ENCODE measurements around the gene NTN4. TPM values are rescaled to one million over a fixed set of nuclear protein-coding genes. Genes with fewer than 3 reads are reported as not detected.
"Not testable (repeated sequence)": the region's sequence is repeated elsewhere in the genome, so short reads cannot be mapped to it uniquely, and the experiment has no call there.

NTN4 gene
- total RNA-seq, 1 experiment from 2014 or later = 9.6 TPM

DNA sequence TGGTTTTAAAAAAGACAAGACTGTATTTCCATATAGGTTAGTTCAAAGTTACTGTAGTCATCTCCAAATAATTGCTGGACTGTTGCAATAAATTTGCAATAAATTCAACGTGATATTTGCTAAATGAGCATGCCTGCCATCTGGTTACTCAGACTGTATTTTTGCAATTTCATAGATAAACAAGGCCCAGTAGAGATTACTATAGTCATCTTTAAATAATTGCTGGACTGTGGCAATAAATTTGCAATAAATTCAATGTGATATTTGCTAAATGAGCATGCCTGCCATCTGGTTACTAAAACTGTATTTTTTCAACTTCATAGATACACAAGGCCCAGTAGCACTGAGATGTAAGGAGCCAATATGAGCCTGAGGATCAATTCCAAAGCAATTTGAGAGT, 5.6 kb downstream of the NTN4 start:
- no peak for DNase-seq (ENCODE audit: low spot score)
- no peak for TF ChIP-seq EZH2 (IDR thresholded peaks at IDR 0.05; ENCODE audit: borderline replicate concordance, low read depth, low read length, poor library complexity, severe bottlenecking)
- TF ChIP-seq, protein P1, sequence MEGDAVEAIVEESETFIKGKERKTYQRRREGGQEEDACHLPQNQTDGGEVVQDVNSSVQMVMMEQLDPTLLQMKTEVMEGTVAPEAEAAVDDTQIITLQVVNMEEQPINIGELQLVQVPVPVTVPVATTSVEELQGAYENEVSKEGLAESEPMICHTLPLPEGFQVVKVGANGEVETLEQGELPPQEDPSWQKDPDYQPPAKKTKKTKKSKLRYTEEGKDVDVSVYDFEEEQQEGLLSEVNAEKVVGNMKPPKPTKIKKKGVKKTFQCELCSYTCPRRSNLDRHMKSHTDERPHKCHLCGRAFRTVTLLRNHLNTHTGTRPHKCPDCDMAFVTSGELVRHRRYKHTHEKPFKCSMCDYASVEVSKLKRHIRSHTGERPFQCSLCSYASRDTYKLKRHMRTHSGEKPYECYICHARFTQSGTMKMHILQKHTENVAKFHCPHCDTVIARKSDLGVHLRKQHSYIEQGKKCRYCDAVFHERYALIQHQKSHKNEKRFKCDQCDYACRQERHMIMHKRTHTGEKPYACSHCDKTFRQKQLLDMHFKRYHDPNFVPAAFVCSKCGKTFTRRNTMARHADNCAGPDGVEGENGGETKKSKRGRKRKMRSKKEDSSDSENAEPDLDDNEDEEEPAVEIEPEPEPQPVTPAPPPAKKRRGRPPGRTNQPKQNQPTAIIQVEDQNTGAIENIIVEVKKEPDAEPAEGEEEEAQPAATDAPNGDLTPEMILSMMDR (conservative IDR thresholded peaks at IDR 0.05; ENCODE audit: low read depth, low read length) = no peak
- intact Hi-C loops (cut with micrococcal nuclease; ENCODE audit: unreplicated experiment) = no loop called here
- Histone ChIP-seq H3K4me3 (ENCODE audit: low read depth, low read length, poor library complexity, severe bottlenecking) (no peak overlapping the region), H3K36me3 (ENCODE audit: insufficient read depth, low read length, poor library complexity, severe bottlenecking) (no peaks in the 10 kb centered on the region), H3K27me3 (replicated peaks; ENCODE audit: insufficient read depth, low read depth, low read length, poor library complexity) (no peaks in the 10 kb centered on the region), H3K9me3 (ENCODE audit: low read depth, low read length, poor library complexity, severe bottlenecking) (no peaks in the 10 kb centered on the region), H3K4me1 (ENCODE audit: insufficient read depth, low read length, poor library complexity, severe bottlenecking) (no peaks in the 10 kb centered on the region), H3K27ac (ENCODE audit: low read depth, low read length, poor library complexity, severe bottlenecking) (no peak overlapping the region)
- no TSS peak for BruUV-seq (replicated peaks)
- POLR2A ChIA-PET (ENCODE audit: low non-redundant PET) = no interaction called here
- CTCF ChIA-PET = no interaction called here

DNA sequence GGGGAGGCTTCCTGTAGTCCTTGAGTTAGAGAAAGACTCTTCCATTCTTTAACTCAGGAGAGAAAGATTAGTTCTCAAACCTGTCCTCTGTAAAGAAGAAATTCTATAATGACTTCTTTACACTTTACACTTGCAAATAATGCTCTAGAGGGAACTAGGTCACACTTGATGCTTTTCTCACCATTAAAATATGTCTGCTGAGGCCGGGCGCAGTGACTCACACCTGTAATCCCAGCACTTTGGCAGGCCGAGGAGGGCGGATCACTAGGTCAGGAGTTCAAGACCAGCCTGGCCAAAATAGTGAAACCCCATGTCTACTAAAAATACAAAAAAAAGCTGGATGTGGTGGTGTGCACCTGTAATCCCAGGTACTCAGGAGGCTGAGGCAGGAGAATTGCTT, 6.3 kb downstream of the NTN4 start:
- Histone ChIP-seq H3K4me1 (ENCODE audit: insufficient read depth, low read length, poor library complexity, severe bottlenecking) (no peaks in the 10 kb centered on the region), H3K4me3 (ENCODE audit: low read depth, low read length, poor library complexity, severe bottlenecking) (no peak overlapping the region), H3K27ac (ENCODE audit: low read depth, low read length, poor library complexity, severe bottlenecking) (no peak overlapping the region), H3K9me3 (ENCODE audit: low read depth, low read length, poor library complexity, severe bottlenecking) (no peaks in the 10 kb centered on the region), H3K36me3 (ENCODE audit: insufficient read depth, low read length, poor library complexity, severe bottlenecking) (no peaks in the 10 kb centered on the region), H3K27me3 (replicated peaks; ENCODE audit: insufficient read depth, low read depth, low read length, poor library complexity) (no peaks in the 10 kb centered on the region)
- intact Hi-C loops (cut with micrococcal nuclease; ENCODE audit: unreplicated experiment) = no loop called here
- POLR2A ChIA-PET (ENCODE audit: low non-redundant PET) = no interaction called here
- no peak for TF ChIP-seq EZH2 (IDR thresholded peaks at IDR 0.05; ENCODE audit: borderline replicate concordance, low read depth, low read length, poor library complexity, severe bottlenecking)
- TF ChIP-seq, protein P1 (conservative IDR thresholded peaks at IDR 0.05; ENCODE audit: low read depth, low read length) = no peak
- no peak for DNase-seq (ENCODE audit: low spot score)
- CTCF ChIA-PET = no interaction called here
- no TSS peak for BruUV-seq (replicated peaks)

DNA sequence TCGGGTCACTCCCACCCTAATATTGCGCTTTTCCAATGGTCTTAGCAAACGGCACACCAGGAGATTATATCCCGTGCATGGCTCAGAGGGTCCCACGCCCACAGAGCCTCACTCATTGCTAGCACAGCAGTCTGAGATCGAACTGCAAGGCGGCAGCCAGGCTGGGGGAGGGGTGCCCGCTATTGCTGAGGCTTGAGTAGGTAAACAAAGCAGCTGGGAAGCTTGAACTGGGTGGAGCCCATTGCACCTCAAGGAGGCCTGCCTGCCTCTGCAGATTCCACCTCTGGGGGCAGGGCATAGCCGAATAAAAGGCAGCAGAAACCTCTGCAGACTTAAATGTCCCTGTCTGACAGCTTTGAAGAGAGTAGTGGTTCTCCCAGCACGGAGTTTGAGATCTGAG, 15.1 kb downstream of the NTN4 start:
- intact Hi-C loops (cut with micrococcal nuclease; ENCODE audit: unreplicated experiment); POLR2A ChIA-PET (ENCODE audit: low non-redundant PET); BruUV-seq (replicated peaks): not testable (repeated sequence)

DNA sequence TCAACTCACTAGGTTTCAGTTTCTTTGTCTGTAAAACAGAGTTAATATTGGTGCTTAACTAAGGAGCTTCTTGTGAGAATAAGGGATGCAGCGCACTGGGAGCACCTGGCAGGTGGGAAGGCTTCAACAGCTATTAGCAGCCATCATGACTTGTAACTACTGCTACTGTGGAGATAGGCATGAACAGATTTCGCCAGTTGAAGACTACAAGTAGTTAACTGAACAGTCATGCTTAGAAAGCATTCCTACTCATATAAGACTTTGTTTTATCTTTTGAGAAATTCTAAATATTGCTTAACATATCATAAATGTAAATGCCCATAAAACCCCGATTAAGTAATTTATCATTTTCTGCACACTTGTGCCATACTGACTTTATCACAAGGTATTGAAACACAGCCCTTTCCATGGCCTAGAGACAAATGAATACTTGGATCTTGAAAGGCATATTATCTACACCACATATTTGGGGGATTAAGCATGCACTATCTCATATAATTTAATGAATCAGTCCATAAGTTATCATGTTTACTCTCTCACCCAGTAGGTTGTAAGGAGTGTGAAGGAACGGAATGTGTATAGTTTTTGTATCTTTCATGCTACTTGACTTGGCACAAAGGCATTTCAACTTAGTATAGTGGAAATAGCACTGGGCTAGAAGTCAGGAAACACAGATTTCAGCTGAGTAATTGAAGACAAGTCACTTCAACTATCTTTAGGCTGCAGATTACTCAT, 16.1 kb downstream of the NTN4 start:
- Histone ChIP-seq H3K27ac (ENCODE audit: low read depth, low read length, poor library complexity, severe bottlenecking) (no peak overlapping the region), H3K4me3 (ENCODE audit: low read depth, low read length, poor library complexity, severe bottlenecking) (no peak overlapping the region), H3K36me3 (ENCODE audit: insufficient read depth, low read length, poor library complexity, severe bottlenecking) (peaks cover 3% of the 10 kb centered on the region), H3K4me1 (ENCODE audit: insufficient read depth, low read length, poor library complexity, severe bottlenecking) (no peaks in the 10 kb centered on the region), H3K9me3 (ENCODE audit: low read depth, low read length, poor library complexity, severe bottlenecking) (no peaks in the 10 kb centered on the region), H3K27me3 (replicated peaks; ENCODE audit: insufficient read depth, low read depth, low read length, poor library complexity) (no peaks in the 10 kb centered on the region)
- ChIA-PET CTCF (no interaction called here), POLR2A (ENCODE audit: low non-redundant PET) (no interaction called here)
- no peak for DNase-seq (ENCODE audit: low spot score)
- TF ChIP-seq EZH2 (IDR thresholded peaks at IDR 0.05; ENCODE audit: borderline replicate concordance, low read depth, low read length, poor library complexity, severe bottlenecking) = no peak
- TF ChIP-seq, protein P1 (conservative IDR thresholded peaks at IDR 0.05; ENCODE audit: low read depth, low read length) = no peak
- intact Hi-C loops (cut with micrococcal nuclease; ENCODE audit: unreplicated experiment) = no loop called here
- BruUV-seq (replicated peaks) = no TSS peak

More for the DNA sequence above, 15.1 kb downstream of the NTN4 start:
- CTCF ChIA-PET; DNase-seq (ENCODE audit: low spot score); H3K4me3 ChIP-seq (ENCODE audit: low read depth, low read length, poor library complexity, severe bottlenecking); H3K27ac ChIP-seq (ENCODE audit: low read depth, low read length, poor library complexity, severe bottlenecking); H3K27me3 ChIP-seq (replicated peaks; ENCODE audit: insufficient read depth, low read depth, low read length, poor library complexity); H3K4me1 ChIP-seq (ENCODE audit: insufficient read depth, low read length, poor library complexity, severe bottlenecking); H3K36me3 ChIP-seq (ENCODE audit: insufficient read depth, low read length, poor library complexity, severe bottlenecking); H3K9me3 ChIP-seq (ENCODE audit: low read depth, low read length, poor library complexity, severe bottlenecking): not testable (repeated sequence)
